GM23338 (cell line): Measurements from ENCODE around the gene GLS. TPM values are rescaled to one million over a fixed set of nuclear protein-coding genes. Genes with fewer than 3 reads are reported as not detected.

Experiments used
- ATAC-seq: fragments of 200-7000 bp; cut with Tn5 transposase; 3 replicates; pipeline ENCODE4 v1.9.1; 2020
- DNase-seq: peaks from one replicate; pipeline ENCODE4 v3.0.0-alpha.2; 2015; ENCODE audit warnings: low spot score
- H2AFZ ChIP-seq: fragments of 200-600 bp; sonication (generic); 2 replicates; pipeline ENCODE4 v1.8.0; 2016; ENCODE audit warnings: antibody characterized with exemption, mild to moderate bottlenecking, moderate library complexity
- H3F3A ChIP-seq: fragments of 200-600 bp; sonication (generic); replicated peaks from 2 replicates; pipeline ENCODE4 v1.8.0; 2017; ENCODE audit warnings: antibody characterized with exemption, mixed run types, low read depth
- H3K27ac ChIP-seq: fragments of 200-600 bp; sonication (generic); 2 replicates; pipeline ENCODE4 v1.6.1; 2016; ENCODE audit warnings: low read depth
- H3K27me3 ChIP-seq: fragments of 200-600 bp; sonication (generic); 2 replicates; pipeline ENCODE4 v1.8.0; 2016; ENCODE audit warnings: mild to moderate bottlenecking, mixed run types, moderate library complexity; ENCODE audit not compliant: insufficient read depth
- H3K36me3 ChIP-seq: fragments of 200-600 bp; sonication (generic); 2 replicates; pipeline ENCODE4 v1.8.0; 2016; ENCODE audit warnings: mild to moderate bottlenecking; ENCODE audit not compliant: insufficient read depth
- H3K4me1 ChIP-seq: fragments of 200-600 bp; sonication (generic); 2 replicates; pipeline ENCODE4 v1.8.0; 2016; ENCODE audit warnings: mild to moderate bottlenecking, moderate library complexity; ENCODE audit not compliant: insufficient read depth
- H3K4me2 ChIP-seq: fragments of 200-600 bp; sonication (generic); 2 replicates; pipeline ENCODE4 v1.7.1; 2017; ENCODE audit warnings: mixed run types
- H3K4me3 ChIP-seq: fragments of 200-600 bp; sonication (generic); 2 replicates; pipeline ENCODE4 v1.6.1; 2016; ENCODE audit warnings: mixed run types
- H3K79me2 ChIP-seq: fragments of 200-600 bp; sonication (generic); replicated peaks from 2 replicates; pipeline ENCODE4 v1.8.0; 2017; ENCODE audit warnings: mild to moderate bottlenecking; ENCODE audit not compliant: insufficient read depth
- H3K9me2 ChIP-seq: fragments of 200-600 bp; sonication (generic); 2 replicates; pipeline ENCODE4 v1.8.0; 2017; ENCODE audit not compliant: insufficient read depth
- H4K20me1 ChIP-seq: fragments of 200-600 bp; sonication (generic); replicated peaks from 2 replicates; pipeline ENCODE4 v1.8.0; 2017; ENCODE audit warnings: mild to moderate bottlenecking; ENCODE audit not compliant: insufficient read depth
- H3K27ac Mint-ChIP-seq: 2 replicates; pipeline ENCODE4 v1.8.0; 2020; ENCODE audit warnings: inconsistent platforms, mild to moderate bottlenecking, moderate library complexity, mixed read lengths
- H3K27me3 Mint-ChIP-seq: 3 replicates; pipeline ENCODE4 v1.8.0; 2022; ENCODE audit warnings: low read depth, mild to moderate bottlenecking, moderate library complexity, mixed read lengths, inconsistent platforms; ENCODE audit not compliant: insufficient read depth, poor library complexity
- H3K36me3 Mint-ChIP-seq: 3 replicates; pipeline ENCODE4 v1.8.0; 2021; ENCODE audit warnings: low read depth, mild to moderate bottlenecking, inconsistent platforms, moderate library complexity, mixed read lengths
- H3K4me1 Mint-ChIP-seq: 3 replicates; pipeline ENCODE4 v1.8.0; 2020; ENCODE audit warnings: mild to moderate bottlenecking, inconsistent platforms, mixed read lengths
- H3K4me3 Mint-ChIP-seq: 3 replicates; pipeline ENCODE4 v1.8.0; 2021; ENCODE audit warnings: moderate library complexity, mild to moderate bottlenecking, inconsistent platforms, mixed read lengths
- H3K9me3 Mint-ChIP-seq: 3 replicates; pipeline ENCODE4 v1.8.0; 2020; ENCODE audit warnings: moderate library complexity, mild to moderate bottlenecking, inconsistent platforms, mixed read lengths
- CREB1 ChIP-seq: fragments of 250-450 bp; sonication (Bioruptor Pico); IDR thresholded peaks from 2 replicates; pipeline ENCODE4 v1.5.0; 2020; ENCODE audit warnings: low read depth, mild to moderate bottlenecking, moderate library complexity
- CTCF ChIP-seq, 2 experiments: fragments of 200-600 bp in 1 of 2; sonication (generic) in 1 of 2; conservative IDR thresholded peaks; 2 replicates each; pipeline versions ENCODE4 v1.5.1 to v1.6.1; 2016 to 2017; ENCODE audit warnings: antibody characterized with exemption in 2 of 2, low read depth in 2 of 2, mild to moderate bottlenecking in 2 of 2, moderate library complexity in 1 of 2
- ETS1 ChIP-seq: IDR thresholded peaks from 2 replicates; pipeline ENCODE4 v1.6.1; 2016; ENCODE audit warnings: antibody characterized with exemption
- EZH2phosphoT487 ChIP-seq: fragments of 200-600 bp; sonication (generic); IDR thresholded peaks from one replicate; pipeline ENCODE4 v1.8.1; 2018; ENCODE audit warnings: antibody characterized with exemption; ENCODE audit not compliant: unreplicated experiment
- JUNB ChIP-seq: IDR thresholded peaks from one replicate; pipeline ENCODE4 v1.6.1; 2016; ENCODE audit warnings: antibody characterized with exemption; ENCODE audit not compliant: unreplicated experiment
- POLR2AphosphoS5 ChIP-seq: IDR thresholded peaks from 2 replicates; pipeline ENCODE4 v1.6.1; 2016; ENCODE audit warnings: antibody characterized with exemption, low read depth
- REST ChIP-seq: IDR thresholded peaks from one replicate; pipeline ENCODE4 v1.6.1; 2018; ENCODE audit warnings: antibody characterized with exemption; ENCODE audit not compliant: unreplicated experiment
- STAT1 ChIP-seq: IDR thresholded peaks from one replicate; pipeline ENCODE4 v1.6.1; 2016; ENCODE audit warnings: antibody characterized with exemption; ENCODE audit not compliant: unreplicated experiment
- ZNF114 ChIP-seq: fragments of 250-450 bp; sonication (Bioruptor Pico); IDR thresholded peaks from 2 replicates; pipeline ENCODE4 v1.5.0; 2020; ENCODE audit warnings: mild to moderate bottlenecking, moderate library complexity
- ZNF331 ChIP-seq: fragments of 250-450 bp; sonication (Bioruptor Pico); IDR thresholded peaks from 2 replicates; pipeline ENCODE4 v1.5.0; 2020; ENCODE audit warnings: low read depth, mild to moderate bottlenecking, moderate library complexity
- polyA plus RNA-seq: library from polyadenylated mRNA; unstranded; fragments of >200 nt; fragmentation: Nextera tagmentation; extraction: Ambion mirVana; gene quantifications from 2 replicates; pipeline ENCODE4 v1.2.1, GENCODE V29; 2016
- total RNA-seq: library from RNA; depleted of rRNA; stranded (reverse); fragments of >200 nt; shearing (Covaris generic); gene quantifications from 2 replicates; pipeline ENCODE4 v1.2.3, GENCODE V29; 2014

The GLS gene
- total and polyA plus RNA-seq, 2 experiments from 2014 or later = 38.1 to 172 TPM

- no peak for TF ChIP-seq REST
- no peak for TF ChIP-seq CTCF (conservative IDR thresholded peaks at IDR 0.05; ENCODE audit: low read depth in 2 of 2)
- no peak for TF ChIP-seq CREB1 (CRISPR knock-in tag)
- TF ChIP-seq JUNB = no peak
- no peak for TF ChIP-seq ZNF331 (CRISPR knock-in tag)
Measured at GRCh38 chr2:190948671-190949070, 68.0 kb downstream of the GLS start (continued).

GRCh38 chr2:190950566-190950991 lies 70.0 kb downstream of the GLS start:
- Histone ChIP-seq H3K27me3 (no peaks in the 10 kb centered on the region), H3K4me2 (no peak overlapping the region), H3K27ac (no peak overlapping the region), H3K79me2 (no peaks in the 10 kb centered on the region), H4K20me1 (no peaks in the 10 kb centered on the region), H3K9me2 (no peaks in the 10 kb centered on the region), H2AFZ (no peak overlapping the region), H3K4me1 (peaks cover 9% of the 10 kb centered on the region; the same call in 1 of the 2 replicates), H3F3A (no peaks in the 10 kb centered on the region), H3K4me3 (no peak overlapping the region), H3K36me3 (no peaks in the 10 kb centered on the region)
- Mint-ChIP-seq H3K27ac (no peak overlapping the region), H3K9me3 (no peaks in the 10 kb centered on the region; the same call in 2 of the 3 replicates), H3K4me1 (peaks cover 9% of the 10 kb centered on the region; the same call in 2 of the 3 replicates), H3K4me3 (no peak overlapping the region), H3K36me3 (no peaks in the 10 kb centered on the region), H3K27me3 (no peaks in the 10 kb centered on the region)
- no peak for DNase-seq
- ATAC-seq = no peak
- TF ChIP-seq CREB1 (CRISPR knock-in tag) (no peak), STAT1 (no peak), ZNF114 (CRISPR knock-in tag) (no peak), ZNF331 (CRISPR knock-in tag) (no peak), ETS1 (no peak), REST (no peak), JUNB (no peak), EZH2phosphoT487 (no peak), POLR2AphosphoS5 (no peak)
